Liver (tissue), 3 donors: ENCODE measurements around the gene ITGA2.

ENCODE experiments used
- ATF3 ChIP-seq: IDR thresholded peaks from 2 replicates; pipeline ENCODE4 v1.6.1; 2016; ENCODE audit warnings: antibody characterized with exemption
- CTCF ChIP-seq: fragments of 150-350 bp; IDR thresholded peaks from 2 replicates; pipeline ENCODE4 v1.5.1; 2017; ENCODE audit warnings: improper control_type of control experiment, low read depth, low read length; ENCODE audit not compliant: missing input control
- EGR1 ChIP-seq, 2 donors: IDR thresholded peaks; 2 replicates each; pipeline ENCODE4 v1.6.1; 2016 to 2018; ENCODE audit warnings: antibody characterized with exemption in 2 of 2, low read depth in 2 of 2
- HNF4G ChIP-seq: IDR thresholded peaks from 2 replicates; pipeline ENCODE4 v1.6.1; 2016; ENCODE audit warnings: antibody characterized with exemption
- MAX ChIP-seq: IDR thresholded peaks from 2 replicates; pipeline ENCODE4 v1.6.1; 2016; ENCODE audit warnings: antibody characterized with exemption
- RAD21 ChIP-seq, 2 donors: IDR thresholded peaks; 2 replicates each; pipeline ENCODE4 v1.6.1; 2016; ENCODE audit warnings: antibody characterized with exemption in 2 of 2, mild to moderate bottlenecking in 2 of 2
- REST ChIP-seq: IDR thresholded peaks from 2 replicates; pipeline ENCODE4 v1.6.1; 2016; ENCODE audit warnings: antibody characterized with exemption, mild to moderate bottlenecking
- TAF1 ChIP-seq: conservative IDR thresholded peaks from 2 replicates; pipeline ENCODE4 v1.6.1; 2016; ENCODE audit warnings: antibody characterized with exemption, mild to moderate bottlenecking
- donor health status: healthy.
- donor health status: healthy.

- no peak for TF ChIP-seq CTCF
- no peak for TF ChIP-seq REST
- no peak for TF ChIP-seq HNF4G
- TF ChIP-seq EGR1 (IDR thresholded peaks at IDR 0.05; ENCODE audit: low read depth in 2 of 2) = no peak
- TF ChIP-seq RAD21 (IDR thresholded peaks at IDR 0.05) = no peak
- no peak for TF ChIP-seq ATF3
- no peak for TF ChIP-seq TAF1
- no peak for TF ChIP-seq MAX
Measured at GRCh38 chr5:53024535-53024934, 35.4 kb downstream of the ITGA2 start.
